ENCODE results near the gene RNF133.

DNA sequence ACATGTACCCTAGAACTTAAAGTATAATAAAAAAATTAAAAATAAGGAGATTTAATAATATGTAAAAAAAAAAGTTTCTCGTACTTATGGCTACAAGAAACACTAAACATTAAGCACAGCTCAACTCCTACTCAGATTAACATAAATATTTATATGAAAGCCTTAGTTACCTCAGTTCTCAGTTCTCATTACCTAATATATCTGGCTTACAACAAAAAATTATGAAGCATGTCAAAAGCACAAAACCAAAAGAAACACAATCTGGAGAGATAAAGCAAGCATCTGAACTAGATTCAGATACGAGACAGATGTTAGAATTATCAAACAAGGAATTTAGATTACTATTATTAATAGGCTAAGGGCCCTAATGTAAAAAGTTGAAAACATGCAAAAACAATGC is 40.1 kb downstream of the RNF133 start:
- TF ChIP-seq, protein P1, sequence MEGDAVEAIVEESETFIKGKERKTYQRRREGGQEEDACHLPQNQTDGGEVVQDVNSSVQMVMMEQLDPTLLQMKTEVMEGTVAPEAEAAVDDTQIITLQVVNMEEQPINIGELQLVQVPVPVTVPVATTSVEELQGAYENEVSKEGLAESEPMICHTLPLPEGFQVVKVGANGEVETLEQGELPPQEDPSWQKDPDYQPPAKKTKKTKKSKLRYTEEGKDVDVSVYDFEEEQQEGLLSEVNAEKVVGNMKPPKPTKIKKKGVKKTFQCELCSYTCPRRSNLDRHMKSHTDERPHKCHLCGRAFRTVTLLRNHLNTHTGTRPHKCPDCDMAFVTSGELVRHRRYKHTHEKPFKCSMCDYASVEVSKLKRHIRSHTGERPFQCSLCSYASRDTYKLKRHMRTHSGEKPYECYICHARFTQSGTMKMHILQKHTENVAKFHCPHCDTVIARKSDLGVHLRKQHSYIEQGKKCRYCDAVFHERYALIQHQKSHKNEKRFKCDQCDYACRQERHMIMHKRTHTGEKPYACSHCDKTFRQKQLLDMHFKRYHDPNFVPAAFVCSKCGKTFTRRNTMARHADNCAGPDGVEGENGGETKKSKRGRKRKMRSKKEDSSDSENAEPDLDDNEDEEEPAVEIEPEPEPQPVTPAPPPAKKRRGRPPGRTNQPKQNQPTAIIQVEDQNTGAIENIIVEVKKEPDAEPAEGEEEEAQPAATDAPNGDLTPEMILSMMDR (IDR thresholded peaks at IDR 0.05; ENCODE audit: low read depth, low read length), result no peak
- no peak for TF ChIP-seq EZH2phosphoT487 (IDR thresholded peaks at IDR 0.05; ENCODE audit: low read depth)
